ENCODE results near the gene SPEM3.

GRCh38 chr17:7393613-7394451 lies 34.8 kb upstream of the SPEM3 start:
- no peak for TF ChIP-seq CTCF (IDR thresholded peaks at IDR 0.05)
- no peak for TF ChIP-seq POLR2A (IDR thresholded peaks at IDR 0.05)
